Activated T-cell treated with anti-CD3 and anti-CD28 coated beads for 4 hours (primary cell): ENCODE data around the gene ADAM15.

Experiments used
- DNase-seq: peaks from one replicate; pipeline ENCODE4 v3.0.0-alpha.2; 2020

The ADAM15 gene

DNA sequence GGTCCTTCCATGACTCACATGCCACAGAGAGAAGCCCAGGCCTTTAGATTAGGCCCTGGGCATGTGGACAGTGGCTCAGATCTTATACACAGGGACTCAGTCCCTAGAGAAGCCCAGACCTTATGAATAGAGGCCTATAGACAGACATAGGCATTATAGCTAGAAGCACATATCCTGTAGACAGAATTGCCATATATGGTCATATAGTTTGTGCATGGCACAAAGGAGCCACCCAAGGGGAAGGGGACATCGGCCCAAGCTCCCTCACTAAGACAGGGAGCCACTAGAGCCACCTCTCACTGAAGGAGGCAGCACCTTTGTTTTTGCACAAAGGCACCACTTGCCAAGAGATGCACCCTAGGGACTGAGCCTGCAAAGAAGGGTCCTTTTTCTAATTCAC lies 25.3 kb downstream of the ADAM15 start:
- DNase-seq: no peak

DNA sequence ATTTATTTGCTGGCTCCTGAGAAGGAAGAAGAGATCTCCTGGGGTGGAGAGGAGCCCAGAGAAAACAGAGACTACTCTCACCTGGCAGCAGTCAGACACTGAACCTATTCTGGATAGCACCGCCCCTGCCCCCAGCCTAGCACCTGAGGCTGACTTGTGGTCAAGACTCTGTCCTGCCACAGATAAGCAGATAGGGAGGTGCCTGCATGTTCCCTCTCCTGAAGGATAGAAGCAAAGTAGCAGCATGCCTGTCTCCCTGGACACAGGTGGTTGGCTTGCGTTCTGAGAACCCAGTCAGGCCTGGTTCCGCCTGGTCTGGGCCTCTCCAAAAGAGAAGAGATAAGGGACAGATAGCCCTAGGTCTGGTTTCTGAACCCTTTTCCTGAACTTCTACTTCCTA lies 26.2 kb downstream of the ADAM15 start:
- no peak for DNase-seq

DNA sequence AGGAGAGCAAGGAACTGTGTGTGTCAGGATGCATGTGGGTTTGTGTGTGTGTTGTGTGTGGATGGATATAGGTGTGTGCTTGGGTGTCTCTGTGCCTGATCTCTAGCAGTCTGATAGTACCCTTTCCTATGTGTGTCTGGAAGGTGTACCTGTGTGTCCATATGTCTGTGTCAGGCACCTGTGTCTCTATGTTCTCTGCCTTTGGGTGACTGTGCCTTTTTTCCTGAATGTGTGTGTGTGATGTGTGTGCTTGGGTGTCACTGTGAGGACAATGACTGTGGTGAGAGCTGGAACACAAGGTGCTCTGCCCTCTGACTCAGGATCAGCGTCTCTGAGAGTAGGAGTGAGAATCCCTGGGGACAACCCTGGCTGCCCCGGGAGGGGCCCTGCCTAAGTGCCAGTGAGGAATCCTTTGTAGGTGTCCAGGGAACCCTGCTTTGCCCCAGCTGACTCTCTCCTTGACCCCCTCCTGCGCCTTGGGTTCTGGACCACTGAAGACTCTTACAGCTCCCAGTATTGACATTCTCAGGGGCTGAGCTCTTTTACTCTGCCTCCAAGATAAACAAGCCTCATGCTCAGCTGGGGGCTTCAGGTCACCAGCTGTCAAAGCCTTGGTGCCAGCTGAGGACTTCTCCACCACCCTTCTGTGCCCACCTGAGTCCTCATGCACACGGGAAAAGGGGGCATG lies 26.8 kb downstream of the ADAM15 start:
- DNase-seq: no peak

DNA sequence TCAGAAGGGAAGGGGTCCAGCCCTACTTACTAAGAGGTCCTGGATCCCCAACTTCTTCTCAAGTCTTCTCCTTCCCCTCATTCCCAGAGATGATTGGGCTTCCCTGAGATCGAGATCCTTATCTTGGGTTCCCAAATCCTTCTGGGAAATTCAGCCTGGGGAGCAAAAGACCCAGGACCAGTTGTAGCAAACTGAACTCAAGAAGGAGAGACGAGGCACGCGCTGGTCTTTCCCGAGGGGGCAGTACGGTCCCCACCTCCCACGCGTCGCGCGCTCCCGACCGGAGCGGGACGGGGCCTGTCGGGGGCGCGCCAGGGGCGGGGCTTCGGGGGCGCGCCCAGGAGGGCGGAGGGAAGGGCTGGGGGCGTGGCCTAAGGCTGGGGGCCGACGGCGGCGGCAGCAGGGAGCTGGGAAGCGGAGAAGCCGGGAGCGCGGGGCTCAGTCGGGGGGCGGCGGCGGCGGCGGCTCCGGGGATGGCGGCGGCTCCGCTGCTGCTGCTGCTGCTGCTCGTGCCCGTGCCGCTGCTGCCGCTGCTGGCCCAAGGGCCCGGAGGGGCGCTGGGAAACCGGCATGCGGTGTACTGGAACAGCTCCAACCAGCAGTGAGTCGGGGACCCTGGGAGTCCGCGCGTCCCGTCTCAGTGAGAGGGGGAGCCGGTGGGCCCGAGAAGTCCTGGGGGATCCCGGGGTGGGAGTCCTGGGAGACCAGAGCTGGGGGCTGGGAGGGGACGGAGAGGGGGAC lies 27.5 kb downstream of the ADAM15 start, which contains the start of gene EFNA3:
Gene EFNA3, plus strand, starts transcription at position 369 of the 741 bp plus-strand sequence. Its CDS starts 105 bp downstream, at position 474.
- DNase-seq: peak; percentile 57

DNA sequence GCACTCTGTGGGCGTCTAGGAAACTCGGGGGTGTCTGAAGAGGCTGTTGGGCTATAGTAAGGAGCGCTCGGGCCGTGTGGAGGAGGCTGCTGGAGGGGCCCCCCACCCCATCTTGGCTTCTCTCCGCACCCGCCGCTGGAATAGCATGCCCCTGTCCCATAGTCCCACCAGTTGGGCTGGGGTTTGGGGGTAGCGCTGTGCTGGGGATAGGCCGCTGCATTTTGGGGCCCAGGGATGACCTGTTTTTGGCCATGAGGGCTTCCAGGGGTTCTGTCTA lies 28.0 kb downstream of the ADAM15 start:
- no peak for DNase-seq

DNA sequence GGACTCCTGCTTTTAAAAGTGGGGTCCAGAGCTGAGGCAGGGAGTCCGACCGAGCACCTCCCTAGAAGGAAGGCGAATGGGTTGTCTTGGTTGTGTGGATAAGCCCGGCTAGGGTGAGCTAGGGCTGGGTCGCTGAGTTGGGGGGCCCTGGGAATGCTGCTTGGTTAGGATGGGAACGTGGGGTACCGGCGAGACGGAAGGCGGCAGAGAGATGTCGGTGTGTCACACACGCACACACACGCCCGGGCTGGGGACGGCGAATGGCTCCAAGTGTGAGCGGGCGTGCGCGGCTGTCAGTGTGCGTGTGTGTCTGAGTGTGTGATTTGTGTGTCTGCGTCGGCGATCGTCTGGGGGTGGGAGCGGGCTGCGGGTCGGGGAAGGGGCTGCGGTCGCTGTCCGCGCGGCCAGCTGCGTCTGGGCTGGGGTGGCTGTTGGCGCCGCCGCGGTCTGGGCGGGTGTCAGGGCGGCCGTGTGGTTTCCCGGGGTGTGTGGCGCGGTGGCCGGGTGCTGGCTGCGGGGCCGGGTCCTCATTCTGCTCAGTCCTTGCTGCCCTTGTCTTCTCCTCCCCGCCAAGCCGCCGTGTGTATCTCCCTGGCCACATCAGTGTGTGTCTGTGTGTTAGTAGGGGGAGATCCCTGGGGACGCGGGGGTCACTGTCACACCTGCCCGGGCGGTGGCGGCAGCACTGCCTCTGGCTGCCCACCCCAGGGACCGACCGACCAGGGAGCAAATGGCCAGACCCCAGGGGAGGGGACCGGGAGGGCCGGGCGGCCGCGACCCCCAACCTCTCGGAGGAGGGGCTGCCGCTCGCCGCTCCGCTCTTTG lies 28.6 kb downstream of the ADAM15 start:
- DNase-seq: no peak

DNA sequence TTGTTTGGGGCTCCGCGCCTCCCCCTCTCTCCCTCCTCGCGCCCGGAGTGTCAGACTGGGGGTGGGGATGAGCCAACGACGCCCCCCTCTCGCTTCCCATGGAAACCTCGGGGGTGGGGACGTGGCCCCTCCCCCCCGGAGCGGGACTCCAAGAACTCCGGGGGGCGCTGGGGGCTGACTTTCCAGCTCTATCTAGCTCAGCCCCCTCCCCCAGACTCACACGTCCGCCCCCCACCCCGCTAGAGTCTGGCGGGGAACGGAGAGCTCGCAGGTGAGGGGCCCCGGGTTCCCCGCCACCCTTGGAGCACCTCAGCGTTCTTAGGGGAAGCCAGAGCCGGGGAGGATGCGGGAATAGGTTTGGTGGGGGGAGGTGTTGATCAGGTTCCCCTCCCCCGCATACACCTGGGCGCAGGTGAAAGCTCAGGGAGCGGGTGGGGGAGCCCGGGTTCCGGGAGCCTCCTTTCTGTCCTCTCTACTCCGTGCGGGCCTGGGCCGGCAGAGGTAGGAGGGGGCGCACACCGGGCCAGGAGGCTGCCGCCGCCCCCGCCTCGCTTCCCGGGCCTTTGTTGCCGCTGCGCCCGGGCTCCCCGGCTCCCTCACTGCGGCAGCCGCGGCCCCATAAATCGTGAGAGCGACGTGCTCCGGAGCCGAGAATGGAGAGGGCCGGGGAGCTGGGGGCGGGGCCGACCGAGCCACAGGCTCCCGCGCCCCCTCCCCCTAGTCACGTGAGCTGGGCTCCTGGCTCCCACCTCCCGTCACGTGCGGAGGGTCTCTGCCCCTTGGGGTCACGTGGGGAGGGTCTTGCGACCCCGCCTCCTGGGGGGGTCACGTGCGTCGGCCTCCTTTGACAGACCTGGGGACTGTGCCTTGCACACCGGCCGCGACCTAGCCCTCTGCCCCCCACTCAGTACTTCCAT lies 29.5 kb downstream of the ADAM15 start:
- no peak for DNase-seq

DNA sequence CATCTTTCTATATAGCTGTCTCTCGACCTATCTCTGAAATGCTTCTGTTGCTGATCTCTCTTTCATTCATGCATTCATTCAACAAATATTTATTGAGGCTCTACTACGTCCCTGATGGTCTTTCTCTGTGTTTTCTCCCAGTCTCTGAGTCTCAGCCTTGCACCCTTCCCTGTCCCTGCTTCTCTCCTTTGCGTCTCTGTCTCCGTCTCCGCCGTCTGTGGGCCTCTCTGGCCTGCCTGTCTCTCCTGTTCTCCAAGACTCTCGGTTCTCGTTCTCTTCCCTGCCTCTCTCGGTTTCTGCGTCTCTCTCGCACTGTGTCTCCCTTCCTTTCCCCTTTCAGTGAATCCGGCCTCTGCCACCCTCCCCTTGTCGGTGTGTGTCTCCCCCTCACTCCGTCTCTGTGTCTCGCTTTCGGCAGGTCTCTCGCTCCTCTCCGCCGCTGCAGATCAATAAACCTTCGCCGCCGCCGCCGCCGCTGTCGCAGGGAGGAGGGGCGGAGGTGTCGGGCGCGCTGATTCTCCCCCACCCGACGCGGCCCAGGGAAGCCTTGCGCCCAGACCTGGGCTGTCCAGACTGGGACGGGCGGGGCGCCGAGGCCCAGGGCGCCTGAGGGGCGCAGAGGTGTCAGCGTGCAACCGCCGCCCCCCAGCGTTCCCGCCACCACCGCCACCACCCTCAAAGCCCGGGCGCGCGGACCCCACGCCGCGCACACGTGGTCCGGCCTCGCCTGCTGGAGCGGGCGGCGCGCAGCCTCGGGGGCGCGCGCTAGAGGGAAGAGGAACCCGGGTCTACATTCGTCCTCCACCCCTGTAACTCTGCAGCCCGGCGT lies 30.6 kb downstream of the ADAM15 start:
- no peak for DNase-seq

DNA sequence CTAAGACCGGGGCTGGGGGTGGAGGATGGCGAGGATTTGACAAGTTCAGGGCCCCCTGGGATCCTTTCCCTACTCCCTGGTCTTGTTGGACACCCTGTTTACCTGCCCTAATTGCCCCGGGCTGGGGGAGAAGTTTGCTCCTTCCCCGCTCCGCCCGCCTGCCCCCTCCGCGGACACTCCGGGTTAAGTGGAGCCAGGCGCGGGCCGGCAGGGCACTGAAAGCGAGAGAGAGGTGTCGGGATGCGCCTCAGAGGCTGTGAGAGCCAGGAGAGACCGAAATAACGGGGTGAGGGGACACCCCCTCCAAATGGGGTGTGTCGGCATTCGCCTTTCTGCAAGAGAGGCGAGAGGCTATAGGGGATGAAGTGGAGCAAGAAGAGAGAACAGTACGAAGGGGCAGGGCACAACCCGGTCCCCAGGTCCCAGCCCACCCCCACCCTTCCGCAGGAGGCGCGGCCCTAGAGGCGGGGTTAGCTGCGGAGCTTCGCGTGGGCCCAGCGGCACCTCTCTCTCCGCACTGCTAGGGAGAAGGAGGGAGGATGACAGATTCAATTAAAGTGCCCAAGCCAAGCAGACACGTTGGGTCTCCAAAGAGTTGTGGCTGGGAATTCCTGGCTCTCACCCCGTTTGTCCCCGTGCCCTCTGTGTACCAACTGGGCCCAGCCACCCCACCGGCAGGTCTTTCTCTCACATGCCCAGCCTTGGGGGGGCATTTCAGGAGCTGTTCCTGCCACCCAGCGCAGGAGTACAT lies 31.4 kb downstream of the ADAM15 start:
- no peak for DNase-seq

DNA sequence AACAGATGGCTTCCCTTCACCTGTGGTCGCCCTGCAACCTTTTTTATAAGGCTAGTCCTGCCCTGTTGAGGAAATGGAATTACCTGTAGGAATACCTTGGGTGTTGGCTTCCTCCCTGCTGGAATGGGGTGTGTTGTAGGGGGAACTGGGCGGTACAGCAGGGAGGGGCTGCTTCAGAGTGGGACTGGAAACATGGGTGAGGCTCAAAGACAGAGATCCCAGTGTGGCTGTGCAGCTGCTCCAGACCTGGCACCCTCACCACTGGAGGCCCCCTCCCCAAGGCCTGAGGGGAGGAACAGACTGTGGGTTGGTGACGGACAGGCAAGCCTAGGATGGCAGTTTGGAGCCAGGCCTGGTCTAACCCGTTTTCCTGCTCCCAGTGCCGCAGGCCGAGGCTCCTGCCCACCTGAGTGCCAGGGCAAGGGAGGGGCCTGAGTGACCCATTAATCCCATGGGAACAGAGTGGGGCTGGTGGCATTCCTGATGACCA lies 32.0 kb downstream of the ADAM15 start:
- DNase-seq: no peak

DNA sequence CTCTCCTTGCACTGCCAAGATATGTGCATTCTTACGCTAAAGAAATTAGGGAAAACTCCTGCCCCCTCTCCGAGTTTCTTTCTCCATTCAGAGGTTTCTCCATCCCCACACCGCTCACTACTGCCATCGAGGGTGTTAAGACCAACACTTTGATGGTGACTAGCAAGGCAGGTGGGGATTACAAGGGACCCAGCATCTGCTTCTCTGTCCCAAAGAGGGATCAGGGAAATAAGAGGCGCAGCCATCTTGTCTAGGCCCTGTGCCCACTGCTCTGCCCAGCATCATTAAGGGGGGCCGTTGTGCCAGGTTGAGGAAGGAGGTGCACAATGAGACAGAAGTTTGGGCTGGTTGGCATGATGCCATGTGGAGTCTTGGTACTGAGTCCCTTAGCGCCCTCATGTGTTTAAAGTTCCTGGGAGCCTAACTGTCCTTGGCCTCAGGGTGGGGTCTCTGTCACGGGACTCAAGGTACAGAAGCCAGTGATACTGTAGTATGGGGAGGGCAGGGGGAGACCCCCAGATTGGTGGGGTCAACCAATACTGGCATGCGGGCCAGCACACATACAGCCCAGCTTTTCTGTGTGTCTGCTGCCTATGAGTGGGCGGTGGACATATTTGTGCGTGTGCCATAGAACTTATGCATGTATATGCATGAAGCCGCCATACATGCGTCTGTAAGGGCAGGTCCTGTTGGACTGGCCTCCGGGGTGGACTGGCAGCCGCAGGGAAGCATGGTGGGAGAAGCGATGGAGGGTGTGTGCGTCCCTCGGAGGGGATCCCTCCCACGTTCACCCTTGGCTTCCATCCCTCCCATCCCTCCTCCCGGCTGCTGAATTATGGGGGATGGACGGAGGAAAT lies 33.0 kb downstream of the ADAM15 start:
- DNase-seq: no peak

DNA sequence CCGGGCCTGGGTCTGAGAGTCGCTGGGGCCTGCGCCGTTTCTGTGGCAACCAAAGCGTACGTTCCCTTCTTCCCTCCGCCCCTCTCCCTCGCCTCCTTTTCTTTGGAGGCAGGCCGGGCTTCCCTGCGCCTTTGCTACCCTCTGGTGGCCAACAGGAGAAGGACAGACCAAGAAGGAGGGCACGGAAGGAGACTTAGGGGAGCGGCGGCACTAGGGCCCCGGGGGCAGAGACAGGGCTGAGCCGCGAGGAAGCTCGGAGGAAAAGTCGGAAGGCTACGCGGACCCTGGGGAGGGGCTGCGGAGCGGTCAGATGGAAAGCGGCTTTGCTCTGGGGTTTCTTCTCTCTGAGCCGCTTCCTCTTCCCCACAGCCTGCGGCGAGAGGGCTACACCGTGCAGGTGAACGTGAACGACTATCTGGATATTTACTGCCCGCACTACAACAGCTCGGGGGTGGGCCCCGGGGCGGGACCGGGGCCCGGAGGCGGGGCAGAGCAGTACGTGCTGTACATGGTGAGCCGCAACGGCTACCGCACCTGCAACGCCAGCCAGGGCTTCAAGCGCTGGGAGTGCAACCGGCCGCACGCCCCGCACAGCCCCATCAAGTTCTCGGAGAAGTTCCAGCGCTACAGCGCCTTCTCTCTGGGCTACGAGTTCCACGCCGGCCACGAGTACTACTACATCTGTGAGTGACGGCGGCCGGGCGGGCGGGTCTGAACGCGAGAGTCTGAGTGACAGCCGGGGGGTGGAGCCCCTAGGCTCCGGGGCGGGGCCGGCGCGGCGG lies 33.8 kb downstream of the ADAM15 start:
- DNase-seq: peak; percentile 86

DNA sequence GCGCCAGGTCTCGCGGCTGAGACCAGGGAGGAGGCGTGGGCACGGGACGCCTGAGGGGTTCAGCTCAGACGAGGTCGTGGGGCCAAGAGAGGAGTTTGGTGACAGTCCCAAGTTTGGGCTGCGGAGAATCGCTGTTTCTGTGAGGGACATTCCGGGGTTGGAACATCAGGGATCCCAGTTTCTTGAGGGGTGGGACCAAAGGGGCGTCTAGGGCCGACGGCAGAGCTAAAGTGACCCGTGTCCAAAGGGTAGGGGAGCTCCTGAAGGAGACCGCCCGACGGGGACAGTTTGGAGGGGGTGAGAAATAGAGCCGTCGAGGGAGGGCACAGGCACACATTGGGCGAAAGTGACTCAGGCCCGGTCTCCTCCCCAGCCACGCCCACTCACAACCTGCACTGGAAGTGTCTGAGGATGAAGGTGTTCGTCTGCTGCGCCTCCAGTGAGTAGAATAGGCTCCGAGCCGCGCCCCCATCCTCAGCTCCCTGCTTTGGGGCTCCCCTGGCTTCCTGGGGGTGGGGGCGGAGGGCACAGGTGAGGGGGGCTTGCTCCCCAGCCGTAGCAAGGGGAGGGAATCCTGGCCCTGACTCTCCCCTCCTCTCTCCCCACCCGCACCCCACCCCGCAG lies 34.5 kb downstream of the ADAM15 start:
- peak; percentile 77 for DNase-seq

DNA sequence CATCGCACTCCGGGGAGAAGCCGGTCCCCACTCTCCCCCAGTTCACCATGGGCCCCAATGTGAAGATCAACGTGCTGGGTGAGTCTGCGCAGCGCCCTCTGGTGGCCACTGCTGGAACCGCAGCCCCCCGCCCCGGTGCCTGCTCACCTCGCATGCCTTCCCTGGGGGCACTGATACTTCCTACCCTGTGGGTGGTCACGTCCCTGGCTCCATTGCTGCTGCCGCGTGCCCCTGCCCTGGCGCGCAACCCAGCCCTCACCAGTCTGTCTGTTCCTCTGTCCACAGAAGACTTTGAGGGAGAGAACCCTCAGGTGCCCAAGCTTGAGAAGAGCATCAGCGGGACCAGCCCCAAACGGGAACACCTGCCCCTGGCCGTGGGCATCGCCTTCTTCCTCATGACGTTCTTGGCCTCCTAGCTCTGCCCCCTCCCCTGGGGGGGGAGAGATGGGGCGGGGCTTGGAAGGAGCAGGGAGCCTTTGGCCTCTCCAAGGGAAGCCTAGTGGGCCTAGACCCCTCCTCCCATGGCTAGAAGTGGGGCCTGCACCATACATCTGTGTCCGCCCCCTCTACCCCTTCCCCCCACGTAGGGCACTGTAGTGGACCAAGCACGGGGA lies 35.1 kb downstream of the ADAM15 start:
- peak; percentile 64 for DNase-seq

DNA sequence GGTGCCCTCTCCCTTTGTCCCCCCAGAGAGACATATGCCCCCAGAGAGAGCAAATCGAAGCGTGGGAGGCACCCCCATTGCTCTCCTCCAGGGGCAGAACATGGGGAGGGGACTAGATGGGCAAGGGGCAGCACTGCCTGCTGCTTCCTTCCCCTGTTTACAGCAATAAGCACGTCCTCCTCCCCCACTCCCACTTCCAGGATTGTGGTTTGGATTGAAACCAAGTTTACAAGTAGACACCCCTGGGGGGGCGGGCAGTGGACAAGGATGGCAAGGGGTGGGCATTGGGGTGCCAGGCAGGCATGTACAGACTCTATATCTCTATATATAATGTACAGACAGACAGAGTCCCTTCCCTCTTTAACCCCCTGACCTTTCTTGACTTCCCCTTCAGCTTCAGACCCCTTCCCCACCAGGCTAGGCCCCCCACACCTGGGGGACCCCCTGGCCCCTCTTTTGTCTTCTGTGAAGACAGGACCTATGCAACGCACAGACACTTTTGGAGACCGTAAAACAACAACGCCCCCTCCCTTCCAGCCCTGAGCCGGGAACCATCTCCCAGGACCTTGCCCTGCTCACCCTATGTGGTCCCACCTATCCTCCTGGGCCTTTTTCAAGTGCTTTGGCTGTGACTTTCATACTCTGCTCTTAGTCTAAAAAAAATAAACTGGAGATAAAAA lies 35.9 kb downstream of the ADAM15 start:
- no peak for DNase-seq

DNA sequence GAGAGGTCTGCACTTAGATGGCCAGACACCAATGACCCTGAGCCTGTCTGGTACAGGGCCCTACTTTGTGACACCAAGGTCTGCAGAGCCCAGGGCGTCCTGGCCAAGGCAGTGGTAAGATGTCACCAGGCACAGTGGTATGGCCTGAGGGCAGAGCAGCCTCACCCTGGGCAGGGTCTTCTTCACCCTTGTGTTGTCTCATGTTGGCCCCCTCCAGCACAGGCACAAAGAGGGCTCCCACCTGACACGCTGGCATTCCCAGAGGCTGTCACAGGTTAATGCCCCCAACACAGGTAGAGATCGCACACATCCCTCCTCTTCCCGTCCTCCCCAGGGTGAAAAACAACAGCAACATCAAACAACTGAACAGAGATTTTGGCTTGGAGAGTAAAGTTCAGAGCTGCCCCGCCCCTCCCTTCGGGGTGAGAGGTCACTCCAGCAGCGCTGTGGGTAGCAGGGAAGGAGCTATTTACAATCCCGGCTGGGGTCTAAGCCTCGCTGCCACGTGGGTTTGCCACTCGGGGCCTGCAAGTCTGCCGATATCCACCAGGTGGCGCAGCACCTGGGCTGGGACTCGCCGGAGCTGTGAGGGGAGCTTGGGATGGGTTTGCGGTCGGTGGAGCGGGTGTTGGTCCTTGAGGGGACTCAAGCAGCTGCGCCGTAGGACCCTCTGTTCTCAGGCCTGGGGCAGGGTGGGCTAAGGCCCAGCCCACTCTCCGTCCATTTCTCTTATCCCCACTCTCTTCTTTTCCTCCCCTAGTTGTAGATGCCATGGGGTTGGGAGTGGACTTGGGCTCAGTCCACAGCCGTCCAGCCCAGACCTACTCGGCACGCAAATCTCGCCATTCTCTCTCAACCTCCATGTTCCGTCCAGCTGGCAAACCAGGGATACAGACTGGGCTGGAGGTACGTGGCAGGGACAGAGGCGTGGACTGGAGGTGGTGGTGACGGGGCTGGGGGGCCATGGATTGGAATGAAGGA lies 40.2 kb downstream of the ADAM15 start:
- DNase-seq: peak; percentile 81
